ENCODE results near the gene ZSCAN20. TPM values are rescaled to one million over a fixed set of nuclear protein-coding genes. Genes with fewer than 3 reads are reported as not detected.

The ZSCAN20 gene
- total RNA-seq, 4 donors from 2014 or later, result 5.1 to 8.2 (median 7.0) TPM

DNA sequence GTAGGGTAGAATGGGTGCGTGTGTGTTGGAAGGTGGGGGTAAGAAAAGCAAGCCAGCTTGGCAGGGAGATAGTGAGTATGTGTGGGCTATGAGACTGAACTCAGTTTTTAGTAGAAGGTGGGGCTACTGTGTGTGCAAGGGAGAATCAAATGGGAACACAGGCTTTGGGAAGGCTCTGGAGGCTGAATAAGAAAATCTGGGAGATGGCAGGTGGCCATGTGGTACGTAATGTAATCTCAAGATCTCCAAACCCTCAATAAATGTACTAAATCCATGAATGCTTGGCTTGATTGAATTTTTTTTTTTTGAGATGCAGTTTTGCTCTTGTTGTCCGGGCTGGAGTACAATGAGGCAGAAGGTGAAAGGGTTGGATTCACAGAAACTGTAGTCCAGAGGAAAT, 3.5 kb upstream of the ZSCAN20 start:
- Histone ChIP-seq H3K4me1 (peaks cover 11 to 15% of the 10 kb centered on the region in 2 donors), H3K4me3 (replicated peaks in 1 of 3) (no peak overlapping the region), H3K36me3 (no peaks in the 10 kb centered on the region), H3K9me3 (no peaks in the 10 kb centered on the region), H3K27ac (no peak overlapping the region), H3K27me3 (no peaks in the 10 kb centered on the region)
- DNase-seq, result no peak
- 85 to 87% methylated on average over 3 of the region's 3 CpGs for WGBS, 2 donors
- intact Hi-C loops (cut with DNase I), result loop anchor here (5.0 to 10.0 kb wide), 4 partner anchors 102 to 374 kb away; no protein-coding TSS in a partner anchor
- TF ChIP-seq, protein P1, sequence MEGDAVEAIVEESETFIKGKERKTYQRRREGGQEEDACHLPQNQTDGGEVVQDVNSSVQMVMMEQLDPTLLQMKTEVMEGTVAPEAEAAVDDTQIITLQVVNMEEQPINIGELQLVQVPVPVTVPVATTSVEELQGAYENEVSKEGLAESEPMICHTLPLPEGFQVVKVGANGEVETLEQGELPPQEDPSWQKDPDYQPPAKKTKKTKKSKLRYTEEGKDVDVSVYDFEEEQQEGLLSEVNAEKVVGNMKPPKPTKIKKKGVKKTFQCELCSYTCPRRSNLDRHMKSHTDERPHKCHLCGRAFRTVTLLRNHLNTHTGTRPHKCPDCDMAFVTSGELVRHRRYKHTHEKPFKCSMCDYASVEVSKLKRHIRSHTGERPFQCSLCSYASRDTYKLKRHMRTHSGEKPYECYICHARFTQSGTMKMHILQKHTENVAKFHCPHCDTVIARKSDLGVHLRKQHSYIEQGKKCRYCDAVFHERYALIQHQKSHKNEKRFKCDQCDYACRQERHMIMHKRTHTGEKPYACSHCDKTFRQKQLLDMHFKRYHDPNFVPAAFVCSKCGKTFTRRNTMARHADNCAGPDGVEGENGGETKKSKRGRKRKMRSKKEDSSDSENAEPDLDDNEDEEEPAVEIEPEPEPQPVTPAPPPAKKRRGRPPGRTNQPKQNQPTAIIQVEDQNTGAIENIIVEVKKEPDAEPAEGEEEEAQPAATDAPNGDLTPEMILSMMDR (IDR thresholded peaks at IDR 0.05), result no peak
- no peak for TF ChIP-seq POLR2A (IDR thresholded peaks at IDR 0.05)

DNA sequence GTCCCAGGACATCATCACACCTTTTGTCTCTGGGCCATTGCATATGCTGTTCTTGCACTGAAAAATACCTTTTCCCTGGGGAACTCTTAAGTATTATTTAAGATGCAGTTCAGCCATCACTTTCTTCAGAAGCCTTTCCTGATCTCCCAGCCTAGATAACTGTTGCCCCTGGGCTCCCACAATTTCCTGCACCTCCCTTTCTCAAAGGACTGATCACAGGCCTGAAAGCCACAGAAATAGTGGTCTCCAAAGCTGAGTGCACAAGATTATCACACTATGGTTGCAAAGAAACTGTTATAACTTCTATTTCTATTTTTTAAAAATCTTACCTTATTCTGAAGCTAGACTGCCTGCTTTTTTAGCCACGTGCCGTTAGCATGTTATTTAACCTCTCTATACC, 2.8 kb upstream of the ZSCAN20 start:
- WGBS, 2 donors, result 88 to 91% methylated on average over 2 of the region's 2 CpGs
- Histone ChIP-seq H3K27ac (no peak overlapping the region), H3K27me3 (no peaks in the 10 kb centered on the region), H3K36me3 (no peaks in the 10 kb centered on the region), H3K4me3 (replicated peaks in 1 of 3) (no peak overlapping the region), H3K4me1 (peaks cover 11 to 15% of the 10 kb centered on the region in 2 donors), H3K9me3 (no peaks in the 10 kb centered on the region)
- intact Hi-C loops (cut with DNase I), result loop anchor here (5.0 to 10.0 kb wide), 4 partner anchors 102 to 375 kb away; no protein-coding TSS in a partner anchor
- TF ChIP-seq, protein P1 (IDR thresholded peaks at IDR 0.05), result no peak
- no peak for TF ChIP-seq POLR2A (IDR thresholded peaks at IDR 0.05)
- no peak for DNase-seq

DNA sequence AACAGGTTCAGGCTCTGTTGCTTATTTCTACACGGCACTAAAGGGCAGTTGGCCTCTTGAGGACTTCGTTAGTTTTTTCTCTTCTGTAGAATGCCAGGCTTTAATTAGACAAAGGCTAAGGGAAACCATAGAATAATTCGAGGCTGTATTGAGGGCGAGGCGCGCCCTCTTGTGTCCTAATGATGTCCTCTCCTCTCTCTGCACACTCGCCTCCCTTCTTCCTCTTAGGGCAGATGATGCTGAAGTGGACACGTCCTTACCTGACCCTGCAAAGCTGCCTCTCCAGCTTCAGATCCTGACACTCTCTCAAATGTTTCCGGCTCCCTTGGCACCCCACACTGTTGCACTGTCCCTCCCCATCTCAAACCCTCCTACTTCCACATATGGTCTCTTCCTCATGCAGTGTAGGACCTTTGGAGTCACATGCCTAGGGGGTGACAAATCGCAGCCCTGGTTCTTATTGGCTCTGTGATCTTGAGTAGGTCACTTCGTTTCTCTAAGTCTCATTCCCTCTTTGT, 1.9 kb upstream of the ZSCAN20 start:
- Histone ChIP-seq H3K9me3 (no peaks in the 10 kb centered on the region), H3K4me3 (replicated peaks in 1 of 3) (no peak overlapping the region), H3K27ac (peak overlapping the region in 1 of 3 donors; percentile 30), H3K4me1 (peaks cover 11 to 15% of the 10 kb centered on the region in 2 donors), H3K27me3 (no peaks in the 10 kb centered on the region), H3K36me3 (no peaks in the 10 kb centered on the region)
- WGBS, 2 donors, result 5% methylated on average over 11 of the region's 11 CpGs
- intact Hi-C loops (cut with DNase I), result no loop called here
- TF ChIP-seq, protein P1 (IDR thresholded peaks at IDR 0.05), result peak; percentile 52 to 88 (median 80)
- TF ChIP-seq POLR2A (IDR thresholded peaks at IDR 0.05), result no peak
- DNase-seq, result peak; percentile 83 to 84

DNA sequence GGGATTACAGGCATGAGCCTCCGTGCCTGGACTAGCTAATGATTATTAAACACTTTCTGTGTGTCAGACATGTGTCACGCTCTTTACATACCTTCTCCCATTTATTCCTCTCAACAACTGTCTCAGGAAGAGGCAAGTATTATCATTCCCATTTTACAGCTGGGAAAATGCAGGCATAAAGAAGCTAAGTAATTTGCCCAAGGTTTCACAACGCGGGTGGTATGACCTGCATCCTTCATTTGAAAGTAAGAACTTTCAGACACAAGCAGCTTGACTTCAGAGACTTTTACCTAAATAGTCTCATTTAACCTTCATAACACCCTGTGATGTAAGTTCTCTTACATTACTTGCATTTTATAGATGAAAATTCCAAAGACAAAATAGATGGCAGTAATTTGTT, 1.0 kb upstream of the ZSCAN20 start:
- no peaks in the 10 kb centered on the region for H3K9me3 ChIP-seq
- no peaks in the 10 kb centered on the region for H3K36me3 ChIP-seq
- no peak overlapping the region for H3K27ac ChIP-seq
- TF ChIP-seq, protein P1 (IDR thresholded peaks at IDR 0.05), result no peak
- TF ChIP-seq POLR2A (IDR thresholded peaks at IDR 0.05), result no peak
- WGBS, 2 donors, result 91 to 96% methylated on average over 4 of the region's 4 CpGs
- no peak for DNase-seq
- H3K4me3 ChIP-seq (replicated peaks in 1 of 3), result no peak overlapping the region
- no peaks in the 10 kb centered on the region for H3K27me3 ChIP-seq
- intact Hi-C loops (cut with DNase I), result no loop called here
- peaks cover 11 to 15% of the 10 kb centered on the region in 2 donors for H3K4me1 ChIP-seq

DNA sequence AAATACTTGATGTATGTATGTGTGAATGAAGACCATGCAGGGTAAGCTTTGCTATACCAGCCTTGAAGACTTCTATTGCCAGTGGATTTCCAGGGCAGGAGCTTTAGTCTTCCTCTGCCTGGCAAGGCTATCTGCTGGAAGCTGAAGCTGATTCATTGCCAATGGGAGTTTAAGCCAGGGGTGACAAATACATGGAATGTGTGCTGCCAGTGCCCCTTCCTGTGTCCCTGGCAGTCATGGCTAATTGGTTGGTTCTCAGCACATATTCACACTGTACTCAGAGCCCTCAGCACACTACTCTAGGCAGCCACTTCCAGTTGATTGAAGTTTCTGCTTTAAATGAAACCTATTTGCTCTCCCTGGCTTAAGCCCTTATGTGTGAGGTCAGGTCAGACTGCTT, 1.5 kb downstream of the ZSCAN20 start:
- Histone ChIP-seq H3K4me1 (peaks cover 11 to 15% of the 10 kb centered on the region in 2 donors), H3K4me3 (replicated peaks in 1 of 3) (no peak overlapping the region), H3K27me3 (no peaks in the 10 kb centered on the region), H3K9me3 (no peaks in the 10 kb centered on the region), H3K36me3 (no peaks in the 10 kb centered on the region), H3K27ac (no peak overlapping the region)
- DNase-seq, result no peak
- TF ChIP-seq, protein P1 (IDR thresholded peaks at IDR 0.05), result no peak
- TF ChIP-seq POLR2A (IDR thresholded peaks at IDR 0.05), result no peak
- intact Hi-C loops (cut with DNase I), result no loop called here
